ENCODE data around the gene AMOT.

AMOT gene

GRCh38 chrX:112837531-112837930 lies 3.1 kb downstream of the AMOT start:
- DNase-seq (ENCODE audit: low spot score) = no peak

GRCh38 chrX:112835019-112835418 lies 5.6 kb downstream of the AMOT start:
- DNase-seq (ENCODE audit: low spot score) = no peak

DNA sequence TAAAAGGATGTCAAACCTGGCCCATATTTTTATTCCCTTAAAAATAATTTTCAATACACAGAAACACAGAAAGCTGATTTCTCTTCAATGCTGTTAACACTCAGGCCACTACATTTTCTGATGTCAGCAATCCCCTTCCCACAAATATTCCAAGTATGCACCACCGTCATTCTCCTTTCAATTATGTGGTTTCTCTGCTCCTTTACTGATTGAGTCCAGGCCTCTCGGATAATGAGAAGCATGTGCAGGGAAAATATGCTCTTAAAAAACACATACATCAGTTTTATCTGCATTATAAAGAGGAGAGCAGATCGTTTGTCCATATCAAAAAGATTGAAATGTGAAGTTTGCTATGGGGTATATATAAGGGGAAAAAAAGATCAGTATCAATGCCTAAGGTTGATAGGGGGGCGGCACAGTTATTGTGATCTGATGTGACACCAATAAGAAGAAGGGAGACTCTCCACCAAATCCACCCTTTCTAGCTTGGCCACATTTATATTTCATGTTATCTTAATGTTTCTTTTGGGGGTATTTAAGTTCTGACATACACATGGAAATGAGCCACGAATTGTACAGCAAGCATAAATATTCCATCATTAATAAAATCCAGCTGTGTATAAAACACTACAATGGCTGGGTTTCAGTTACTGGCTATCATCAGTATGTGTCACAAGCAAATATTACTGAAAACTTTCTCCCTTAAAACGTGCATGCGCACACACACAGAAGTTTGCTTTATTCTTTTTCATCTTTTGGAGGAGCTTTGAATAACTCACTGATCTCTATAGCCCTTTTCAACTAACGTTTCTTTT lies 6.4 kb downstream of the AMOT start:
- DNase-seq (ENCODE audit: low spot score) = no peak

- DNase-seq (ENCODE audit: low spot score) = no peak
These were observed 8.0 kb downstream of the AMOT start for GRCh38 chrX:112832481-112833095.

- no peak for DNase-seq (ENCODE audit: low spot score)
These were observed 10.1 kb downstream of the AMOT start for GRCh38 chrX:112830540-112830939.

GRCh38 chrX:112827292-112827903 lies 13.2 kb downstream of the AMOT start:
- no peak for DNase-seq (ENCODE audit: low spot score)

DNA sequence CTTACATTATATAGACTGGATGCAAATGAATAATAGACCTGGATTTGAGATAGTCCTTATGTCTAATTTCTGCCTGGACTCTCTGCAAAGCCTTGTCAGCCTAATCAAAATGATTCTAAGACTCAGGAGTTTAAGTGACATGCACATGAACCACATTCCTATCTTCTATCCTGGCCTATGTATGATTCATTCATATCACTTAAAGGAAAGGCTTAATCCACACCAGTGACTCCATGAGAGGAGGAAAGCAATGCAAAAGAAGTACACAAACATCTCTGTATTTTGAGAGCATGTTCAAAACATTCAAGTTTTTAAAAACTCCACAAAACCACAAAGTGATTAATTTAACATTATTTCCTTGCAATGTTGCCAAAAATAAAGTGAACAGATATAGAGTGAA lies 14.6 kb downstream of the AMOT start:
- no peak for DNase-seq (ENCODE audit: low spot score)

DNA sequence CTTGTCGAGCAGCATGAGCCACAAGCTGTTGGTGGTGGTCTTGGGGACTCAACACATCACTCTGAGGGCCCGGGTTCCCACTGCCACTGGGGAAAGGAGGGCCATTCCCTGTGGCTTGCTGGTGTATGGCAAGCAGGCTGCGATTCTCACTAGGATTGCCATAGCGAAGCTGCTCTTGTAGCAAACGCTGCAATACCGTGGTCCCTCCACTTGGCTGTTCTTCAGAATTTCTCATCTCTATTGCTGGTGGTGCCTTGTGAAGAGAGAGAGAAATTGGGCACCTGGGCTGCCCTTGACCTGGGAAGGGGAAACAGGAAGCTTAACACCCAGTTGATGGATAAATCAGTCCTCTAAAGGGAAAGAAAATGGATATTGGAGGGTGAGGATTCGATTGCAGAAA lies 17.7 kb downstream of the AMOT start:
- no peak for DNase-seq (ENCODE audit: low spot score)

- DNase-seq (ENCODE audit: low spot score) = no peak
These were observed 20.0 kb downstream of the AMOT start for GRCh38 chrX:112820364-112821268.

DNA sequence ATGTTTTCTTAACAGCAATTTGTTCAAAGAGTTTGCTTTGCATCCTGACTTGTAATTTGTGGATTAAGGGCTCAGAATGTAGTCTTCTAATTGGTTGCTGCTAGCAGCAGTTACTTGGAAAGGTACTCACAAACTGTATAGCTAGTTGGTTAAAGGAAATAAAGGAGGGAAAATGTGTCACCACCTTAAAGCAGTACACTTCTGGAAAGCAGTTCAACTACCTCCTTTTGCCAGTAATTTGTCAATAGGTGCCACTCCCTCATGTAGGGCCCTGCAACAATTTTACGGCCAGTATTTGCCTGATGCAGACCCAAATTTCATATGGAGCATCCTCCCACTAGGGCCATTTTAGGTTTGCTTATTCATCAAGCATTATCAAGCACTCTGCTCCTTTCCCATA lies 20.8 kb downstream of the AMOT start:
- no peak for DNase-seq (ENCODE audit: low spot score)

- no peak for DNase-seq (ENCODE audit: low spot score)
These were observed 21.5 kb downstream of the AMOT start for GRCh38 chrX:112819008-112819640.

DNA sequence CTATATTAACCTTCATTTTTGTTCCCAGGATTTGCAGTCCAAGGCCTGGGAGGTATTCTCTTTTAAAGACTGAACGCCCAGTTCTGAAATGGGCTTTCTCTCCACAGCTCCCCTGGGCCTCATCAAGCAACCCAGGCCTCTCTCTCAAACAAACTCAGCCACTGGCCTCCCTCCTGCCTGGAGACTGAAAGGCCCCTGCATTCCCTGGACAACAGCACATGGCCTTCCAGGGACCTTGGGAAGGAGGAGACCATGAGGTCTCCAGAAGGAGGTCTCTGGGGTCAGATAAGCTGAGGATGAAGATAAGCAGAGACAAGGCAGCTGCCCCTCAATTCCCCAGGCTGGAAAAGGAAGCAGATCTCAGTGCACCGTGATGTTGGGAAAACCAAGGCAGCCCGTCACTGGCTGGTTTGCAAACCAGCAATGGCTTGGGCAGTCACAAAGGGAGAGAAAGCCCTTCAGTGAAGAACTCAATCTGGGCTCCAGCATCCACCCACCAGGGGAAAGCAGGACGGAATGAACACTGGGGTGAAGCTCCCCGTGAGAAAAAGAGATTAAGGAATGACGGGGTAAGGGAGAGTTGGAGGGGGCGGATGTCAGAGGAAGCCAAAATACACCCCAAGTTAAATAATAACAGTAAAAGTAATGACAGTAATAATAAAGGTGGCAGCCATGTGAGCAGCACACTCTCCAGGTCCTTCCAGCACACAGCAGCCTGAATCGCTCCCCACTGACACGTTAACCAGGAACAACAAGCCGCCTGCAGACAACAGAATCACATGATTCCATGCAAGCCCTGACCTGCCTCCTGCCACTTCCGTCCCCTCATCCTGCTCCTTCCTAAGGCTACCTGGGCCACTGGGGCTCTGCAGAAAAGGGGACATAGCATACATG lies 22.3 kb downstream of the AMOT start:
- no peak for DNase-seq (ENCODE audit: low spot score)

DNA sequence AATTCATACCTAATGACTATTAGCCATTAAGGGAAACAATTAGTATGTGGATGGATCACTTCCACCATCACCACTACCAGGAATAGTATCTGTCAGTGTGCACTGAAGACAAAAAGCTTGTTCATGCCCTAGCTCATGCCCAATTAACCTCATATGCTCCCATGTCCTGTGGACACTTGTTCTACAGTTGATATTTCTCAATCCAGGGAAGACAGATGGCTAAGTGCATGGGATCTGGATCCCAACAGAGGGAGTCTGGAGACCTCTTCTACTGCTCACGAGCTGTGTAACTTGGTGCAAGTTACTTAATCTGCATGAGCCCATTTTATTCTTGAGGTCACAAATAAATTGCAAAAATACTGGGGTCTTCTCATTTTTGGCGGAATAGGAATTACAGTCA lies 23.7 kb downstream of the AMOT start:
- no peak for DNase-seq (ENCODE audit: low spot score)

DNA sequence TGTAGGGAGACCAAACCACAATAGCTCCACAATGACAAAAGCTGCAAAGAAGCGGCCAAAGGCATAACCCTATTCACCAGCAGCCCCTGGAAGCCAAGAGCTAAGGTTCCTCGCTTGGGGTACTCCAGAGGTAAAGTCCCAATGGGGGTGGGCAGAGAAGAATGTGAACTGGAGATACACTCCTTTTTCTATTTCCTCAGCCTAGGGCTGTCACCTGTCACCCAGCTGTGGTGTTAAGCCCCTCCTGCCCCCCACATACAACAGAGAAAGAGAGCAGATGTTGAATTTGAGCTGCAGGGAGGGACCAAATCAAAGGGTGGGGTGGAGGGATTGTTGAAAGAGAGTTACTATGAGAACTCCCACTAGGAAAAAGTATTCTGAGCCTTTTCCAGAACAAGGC lies 26.1 kb downstream of the AMOT start:
- DNase-seq (ENCODE audit: low spot score) = no peak

DNA sequence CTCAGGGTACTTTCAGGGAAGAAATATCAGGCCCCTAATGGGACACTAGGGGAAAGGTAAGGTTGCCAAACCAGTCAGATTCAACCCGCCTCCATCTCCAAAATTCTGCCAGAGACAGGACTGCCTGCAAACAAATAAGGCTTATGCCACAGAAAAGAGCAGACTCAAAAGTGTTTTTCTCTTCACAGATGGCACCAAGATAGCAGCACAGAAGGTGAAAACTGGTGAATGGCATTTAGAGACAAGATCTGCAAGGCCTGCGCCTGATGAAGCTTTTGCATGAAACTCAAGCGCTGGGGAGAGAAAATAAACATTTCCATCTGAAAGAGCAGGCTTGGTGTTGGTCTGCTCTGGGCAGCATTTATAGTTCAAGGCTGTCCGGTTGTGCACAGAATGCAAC lies 27.9 kb downstream of the AMOT start:
- DNase-seq (ENCODE audit: low spot score) = no peak

DNA sequence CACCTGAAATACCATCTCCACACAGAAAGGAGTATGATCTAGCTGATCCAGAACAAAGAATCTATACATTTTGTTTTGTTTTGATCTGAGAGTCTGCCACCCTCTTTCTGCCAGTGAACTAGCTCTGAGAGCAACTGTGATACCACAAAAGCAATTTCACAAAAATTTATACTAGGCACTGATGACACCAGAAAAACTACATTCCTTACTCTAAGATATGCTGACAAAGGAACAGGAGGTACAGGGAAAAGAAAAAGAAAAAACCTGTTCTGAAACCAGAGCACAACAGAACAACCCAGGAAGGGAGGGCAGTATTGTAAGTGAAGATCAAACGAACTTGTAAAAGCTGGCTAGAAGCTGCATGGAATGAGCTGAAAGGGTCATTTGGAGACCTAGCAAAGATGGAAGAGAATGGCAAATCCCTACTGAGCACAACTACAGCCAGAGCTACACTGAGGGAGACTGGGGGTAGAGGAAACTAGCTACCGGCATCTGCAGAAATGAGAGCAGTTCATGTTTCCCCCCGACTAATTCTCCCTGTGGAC lies 31.9 kb downstream of the AMOT start:
- DNase-seq (ENCODE audit: low spot score) = no peak

DNA sequence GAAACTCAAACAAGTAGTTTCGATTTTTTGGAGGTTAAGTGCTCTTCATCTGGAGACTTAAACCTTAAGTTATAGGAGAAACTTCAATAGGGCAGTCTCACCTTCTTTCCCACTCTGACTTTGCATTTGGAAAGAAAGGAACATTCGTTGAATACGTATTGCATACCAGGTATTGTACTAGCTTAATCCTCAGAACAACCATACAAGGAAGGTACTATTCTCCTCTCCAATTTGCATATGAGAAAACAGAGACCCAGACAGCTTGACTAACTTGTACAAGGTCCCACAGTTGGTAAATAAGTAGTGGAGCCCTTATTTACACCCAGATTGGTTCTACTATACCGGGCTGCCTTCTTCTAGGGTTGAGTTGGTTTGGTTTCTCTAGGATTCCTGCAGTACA lies 32.6 kb downstream of the AMOT start:
- DNase-seq (ENCODE audit: low spot score) = no peak

- no peak for DNase-seq (ENCODE audit: low spot score)
These were observed 37.6 kb downstream of the AMOT start for GRCh38 chrX:112803060-112803459.

- no peak for DNase-seq (ENCODE audit: low spot score)
These were observed 38.1 kb downstream of the AMOT start for GRCh38 chrX:112802541-112802940.

- no peak for DNase-seq (ENCODE audit: low spot score)
These were observed 39.5 kb downstream of the AMOT start for GRCh38 chrX:112800971-112801775.
